Lung (tissue), 12 donors: ENCODE data around the gene EEA1. TPM values are rescaled to one million over a fixed set of nuclear protein-coding genes. Genes with fewer than 3 reads are reported as not detected.

Experiments used
- ATAC-seq: fragments of 200-7000 bp; cut with Tn5 transposase; one replicate; pipeline ENCODE4 v1.9.1; 2020; ENCODE audit warnings: moderate number of reproducible peaks; ENCODE audit not compliant: insufficient read depth, low FRiP score
- DNase-seq, 3 donors: peaks; one replicate each; pipeline ENCODE4 v3.0.0-alpha.2; 2013 to 2017
- H3K27ac ChIP-seq, 2 donors: one replicate each; pipeline ENCODE4 v1.5.1; 2013; ENCODE audit warnings: mild to moderate bottlenecking in 2 of 2, moderate library complexity in 2 of 2, control low read depth in 1 of 2, inconsistent platforms in 1 of 2, low read depth in 1 of 2, low read length in 1 of 2
- H3K27me3 ChIP-seq, 3 donors: one replicate each; pipeline ENCODE4 v1.5.1; 2013; ENCODE audit warnings: low read length in 2 of 3; ENCODE audit not compliant: control insufficient read depth in 3 of 3, insufficient read depth in 3 of 3
- H3K36me3 ChIP-seq, 4 donors: one replicate each; pipeline ENCODE4 v1.5.1; 2013; ENCODE audit warnings: low read length in 4 of 4, mild to moderate bottlenecking in 1 of 4, moderate library complexity in 1 of 4; ENCODE audit not compliant: control insufficient read depth in 4 of 4, insufficient read depth in 4 of 4
- H3K4me1 ChIP-seq, 5 donors: one replicate each; pipeline ENCODE4 v1.5.1; 2013; ENCODE audit warnings: low read length in 5 of 5, mild to moderate bottlenecking in 2 of 5, moderate library complexity in 1 of 5; ENCODE audit not compliant: control insufficient read depth in 5 of 5, insufficient read depth in 5 of 5
- H3K4me3 ChIP-seq: one replicate; pipeline ENCODE4 v1.5.1; 2013; ENCODE audit warnings: mild to moderate bottlenecking, control low read depth, moderate library complexity
- H3K9ac ChIP-seq, 2 donors: one replicate each; pipeline ENCODE4 v1.5.1; 2013; ENCODE audit warnings: low read length in 2 of 2, control low read depth in 1 of 2; ENCODE audit not compliant: insufficient read depth in 1 of 2
- H3K9me3 ChIP-seq, 4 donors: one replicate each; pipeline ENCODE4 v1.5.1; 2013; ENCODE audit warnings: low read length in 3 of 4, mild to moderate bottlenecking in 1 of 4, moderate library complexity in 1 of 4; ENCODE audit not compliant: control insufficient read depth in 4 of 4, insufficient read depth in 3 of 4
- WGBS, 2 donors: extraction: QIAGEN DNeasy Blood & Tissue Kit; methylation state at CpG; one replicate each; pipeline ENCODE4 v1.1.7; 2013; 5-methylcytosine and 5-hydroxymethylcytosine counted together
- polyA plus RNA-seq, 2 donors: library from polyadenylated mRNA; stranded (reverse); fragments of 200-250 nt; gene quantifications; one replicate each; pipeline ENCODE4 v1.2.1, GENCODE V29; 2013
- total RNA-seq, 2 donors: library from RNA; depleted of rRNA in 1 of 2; stranded (reverse); fragments of >200 nt in 1 of 2; gene quantifications; one replicate each; pipeline ENCODE4 v1.2.1, GENCODE V29; 2014 to 2021
- TF ChIP-seq, protein P1 (sequence below): IDR thresholded peaks from 2 replicates; pipeline ENCODE4 v1.5.1; 2012; ENCODE audit warnings: mild to moderate bottlenecking; ENCODE audit errors: control extremely low read depth, extremely low read depth
- donor health status: control.
- donor health status: control.
- donor health status: Bipolar disorder and iron deficiency.
- donor health status: healthy.
- donor health status: DM: yes; HTN: yes; CAD: no.

The EEA1 gene
- total and polyA plus RNA-seq, 4 donors = 3.7 to 37.0 (median 15.8) TPM

DNA sequence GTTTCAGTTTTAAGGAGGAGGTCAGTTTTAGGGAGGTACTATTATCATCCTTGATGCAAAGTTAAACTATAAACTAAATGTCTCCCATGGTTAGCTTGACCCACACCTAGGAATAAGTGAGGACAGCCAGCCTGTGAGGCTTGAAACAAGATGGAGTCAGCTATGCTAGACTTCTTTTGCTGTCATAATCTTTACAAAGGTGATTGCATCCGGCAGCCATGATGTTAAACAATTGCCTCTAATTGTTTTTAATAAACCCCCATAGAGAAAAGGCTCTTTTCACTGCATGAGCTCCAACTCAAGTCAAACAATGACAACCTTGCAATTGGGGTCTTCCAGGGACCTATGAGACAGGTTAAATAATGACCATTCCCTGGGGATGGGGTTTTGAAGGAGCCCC lies 45.7 kb upstream of the EEA1 start:
- ATAC-seq (no peak), DNase-seq (no peak)
- Histone ChIP-seq H3K4me3 (no peak overlapping the region), H3K9ac (no peak overlapping the region), H3K4me1 (no peaks in the 10 kb centered on the region), H3K27ac (no peak overlapping the region), H3K27me3 (no peaks in the 10 kb centered on the region), H3K9me3 (peaks cover 0 to 6% (median under 1%) of the 10 kb centered on the region in 4 donors), H3K36me3 (no peaks in the 10 kb centered on the region)
- WGBS, 2 donors = 94 to 100% methylated on average over 1 of the region's 1 CpG
- TF ChIP-seq, protein P1, sequence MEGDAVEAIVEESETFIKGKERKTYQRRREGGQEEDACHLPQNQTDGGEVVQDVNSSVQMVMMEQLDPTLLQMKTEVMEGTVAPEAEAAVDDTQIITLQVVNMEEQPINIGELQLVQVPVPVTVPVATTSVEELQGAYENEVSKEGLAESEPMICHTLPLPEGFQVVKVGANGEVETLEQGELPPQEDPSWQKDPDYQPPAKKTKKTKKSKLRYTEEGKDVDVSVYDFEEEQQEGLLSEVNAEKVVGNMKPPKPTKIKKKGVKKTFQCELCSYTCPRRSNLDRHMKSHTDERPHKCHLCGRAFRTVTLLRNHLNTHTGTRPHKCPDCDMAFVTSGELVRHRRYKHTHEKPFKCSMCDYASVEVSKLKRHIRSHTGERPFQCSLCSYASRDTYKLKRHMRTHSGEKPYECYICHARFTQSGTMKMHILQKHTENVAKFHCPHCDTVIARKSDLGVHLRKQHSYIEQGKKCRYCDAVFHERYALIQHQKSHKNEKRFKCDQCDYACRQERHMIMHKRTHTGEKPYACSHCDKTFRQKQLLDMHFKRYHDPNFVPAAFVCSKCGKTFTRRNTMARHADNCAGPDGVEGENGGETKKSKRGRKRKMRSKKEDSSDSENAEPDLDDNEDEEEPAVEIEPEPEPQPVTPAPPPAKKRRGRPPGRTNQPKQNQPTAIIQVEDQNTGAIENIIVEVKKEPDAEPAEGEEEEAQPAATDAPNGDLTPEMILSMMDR = no peak

DNA sequence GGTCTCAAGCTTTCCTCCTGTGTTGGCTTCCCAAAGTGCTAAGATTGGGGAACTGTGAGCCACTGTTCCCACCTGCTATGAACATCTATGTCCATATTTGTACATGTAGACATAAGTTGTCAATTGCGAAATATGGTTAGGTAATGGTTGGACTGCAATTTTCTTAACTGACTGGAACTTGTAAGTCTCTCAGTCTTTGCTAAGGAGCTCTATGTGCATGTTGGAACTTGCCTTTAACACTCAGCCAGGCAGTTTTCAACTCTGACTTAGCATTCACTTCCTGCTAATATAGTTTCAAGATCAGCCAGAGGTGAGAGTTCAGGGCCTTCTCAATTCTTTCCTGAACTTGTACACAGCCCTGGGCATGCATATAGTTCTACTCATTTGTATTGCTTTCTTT lies 44.5 kb upstream of the EEA1 start:
- Histone ChIP-seq H3K36me3 (no peaks in the 10 kb centered on the region), H3K9me3 (peaks cover 0 to 6% (median under 1%) of the 10 kb centered on the region in 4 donors), H3K27me3 (no peaks in the 10 kb centered on the region), H3K4me1 (peaks cover 0 to 3% (median 0%) of the 10 kb centered on the region in 5 donors), H3K4me3 (no peak overlapping the region), H3K9ac (no peak overlapping the region), H3K27ac (no peak overlapping the region)
- no peak for ATAC-seq
- TF ChIP-seq, protein P1 = no peak
- DNase-seq = no peak
- 73 to 76% methylated on average over 1 of the region's 1 CpG for WGBS, 2 donors

DNA sequence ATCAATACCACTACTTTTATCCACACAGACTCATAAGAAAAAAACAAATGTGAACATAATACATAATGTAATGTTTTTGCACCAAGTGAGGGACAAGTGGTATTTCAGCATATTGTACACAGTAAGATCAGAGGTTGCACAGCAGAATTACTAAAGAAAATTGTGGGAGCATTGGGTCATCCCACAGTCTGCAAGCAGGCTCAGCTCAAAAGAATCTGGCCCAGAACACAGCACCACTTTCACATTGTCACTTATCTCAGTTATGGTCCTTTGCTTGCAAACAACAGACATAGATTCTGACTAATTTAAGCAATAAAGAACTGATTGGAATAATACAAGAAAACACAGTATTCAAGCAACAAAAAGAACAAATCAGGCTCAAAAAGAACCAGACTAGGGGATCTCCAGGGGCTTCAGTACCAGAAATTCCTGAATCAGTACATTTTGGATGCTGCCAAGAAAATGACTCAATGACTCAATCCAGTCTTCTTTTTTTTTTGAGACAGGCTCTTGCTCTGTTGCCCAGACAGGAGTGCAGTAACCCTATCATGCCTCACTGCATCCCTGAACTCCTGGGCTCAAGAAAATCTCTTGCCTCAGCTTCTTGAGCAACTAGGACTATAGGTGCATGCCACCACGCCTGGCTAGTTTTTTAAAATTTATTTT lies 42.9 kb upstream of the EEA1 start:
- DNase-seq (no peak), ATAC-seq (peak; percentile 2)
- Histone ChIP-seq H3K9ac (no peak overlapping the region), H3K36me3 (no peaks in the 10 kb centered on the region), H3K27ac (no peak overlapping the region), H3K9me3 (peaks cover 0 to 6% (median under 1%) of the 10 kb centered on the region in 4 donors), H3K4me1 (peaks cover 0 to 4% (median 0%) of the 10 kb centered on the region in 5 donors), H3K4me3 (no peak overlapping the region), H3K27me3 (no peaks in the 10 kb centered on the region)
- TF ChIP-seq, protein P1 = no peak
- WGBS, 2 donors = 81 to 94% methylated on average over 1 of the region's 1 CpG
